Upper lobe of right lung (tissue), 1 donor: ENCODE data around the gene SECTM1. TPM values are rescaled to one million over a fixed set of nuclear protein-coding genes. Genes with fewer than 3 reads are reported as not detected.
A peak's percentile ranks its signal among the peaks of the same experiment; 100 is the strongest.

Source experiments
- ATAC-seq: fragments of 200-7000 bp; cut with Tn5 transposase; one replicate; pipeline ENCODE4 v1.9.1; 2020; ENCODE audit warnings: mild to moderate bottlenecking, moderate library complexity
- DNase-seq: peaks from one replicate; pipeline ENCODE4 v3.0.0-alpha.2; 2020
- H3K27ac ChIP-seq: fragments of 200-600 bp; one replicate; pipeline ENCODE4 v1.8.0; 2022
- H3K27me3 ChIP-seq: fragments of 200-600 bp; one replicate; pipeline ENCODE4 v1.8.0; 2022; ENCODE audit warnings: mild to moderate bottlenecking
- H3K36me3 ChIP-seq: fragments of 200-600 bp; one replicate; pipeline ENCODE4 v1.8.0; 2022
- H3K4me1 ChIP-seq: fragments of 200-600 bp; one replicate; pipeline ENCODE4 v1.8.0; 2022
- H3K4me3 ChIP-seq: fragments of 200-600 bp; one replicate; pipeline ENCODE4 v1.8.0; 2022; ENCODE audit warnings: mild to moderate bottlenecking
- H3K9me3 ChIP-seq: fragments of 200-600 bp; one replicate; pipeline ENCODE4 v1.8.0; 2022
- intact Hi-C: fragments of 100-400 bp; cut with DNase I; formaldehyde crosslinking; loops from one replicate; pipeline ENCODE4 v1.11.0; 2022
- total RNA-seq: library from RNA; stranded (reverse); fragmentation: NEBNext Ultra II Directional; extraction: Animal tissue kit (Norgen Biotek cat#: 25700); gene quantifications from one replicate; pipeline ENCODE4 v1.2.1, GENCODE V29; 2021
- TF ChIP-seq, protein P1 (sequence below): fragments of 200-600 bp; IDR thresholded peaks from one replicate; pipeline ENCODE4 v1.8.0; 2022; ENCODE audit warnings: antibody characterized with exemption
- donor health status: DM: no; HTN: yes; CAD: no; lungs with severe emphysema.

SECTM1 gene
- total RNA-seq, 1 donor from 2014 or later, result 26.4 TPM

DNA sequence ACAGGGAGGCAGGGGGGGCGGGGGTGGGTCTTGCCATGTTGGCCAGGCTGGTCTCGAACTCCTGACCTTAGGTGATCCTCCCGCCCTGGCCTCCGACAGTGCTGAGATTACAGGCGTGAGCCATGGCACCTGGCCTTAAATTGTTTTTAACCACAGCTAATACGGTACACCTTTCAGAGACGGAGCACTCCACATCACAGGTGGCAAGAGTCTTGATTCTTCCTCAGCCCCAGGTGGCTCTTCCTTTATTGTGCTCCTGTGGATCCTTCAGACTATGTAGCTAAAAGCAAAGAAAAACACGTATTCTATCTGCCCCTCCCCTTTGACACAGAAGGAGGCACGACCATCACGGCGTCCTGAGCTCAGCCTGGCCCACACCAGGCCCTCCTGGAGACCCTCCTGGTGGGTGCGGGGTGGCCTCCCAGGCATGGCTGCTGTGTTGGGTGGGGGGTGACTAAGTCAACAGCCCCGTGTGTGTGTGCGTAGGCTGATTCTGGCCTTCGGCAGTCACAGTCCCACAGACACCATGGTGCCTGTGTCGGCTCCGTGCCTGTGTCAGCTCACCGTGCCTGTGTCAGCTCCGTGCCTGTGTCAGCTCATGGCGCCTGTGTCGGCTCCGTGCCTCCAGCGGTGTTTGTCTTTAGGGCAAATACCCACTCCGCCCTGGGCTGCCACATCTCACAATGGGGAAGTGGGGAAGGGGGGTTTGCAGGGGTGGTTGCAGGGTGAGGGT is 10.8 kb upstream of the SECTM1 start:
- ATAC-seq (peak; percentile 26), DNase-seq (no peak)
- intact Hi-C loops, result no loop called here
- H3K36me3 ChIP-seq, result no peaks in the 10 kb centered on the region
- H3K4me3 ChIP-seq, result no peak overlapping the region
- H3K27me3 ChIP-seq, result peaks cover 5% of the 10 kb centered on the region
- H3K27ac ChIP-seq, result no peak overlapping the region
- no peaks in the 10 kb centered on the region for H3K9me3 ChIP-seq
- H3K4me1 ChIP-seq, result peaks cover 3% of the 10 kb centered on the region
- TF ChIP-seq, protein P1, sequence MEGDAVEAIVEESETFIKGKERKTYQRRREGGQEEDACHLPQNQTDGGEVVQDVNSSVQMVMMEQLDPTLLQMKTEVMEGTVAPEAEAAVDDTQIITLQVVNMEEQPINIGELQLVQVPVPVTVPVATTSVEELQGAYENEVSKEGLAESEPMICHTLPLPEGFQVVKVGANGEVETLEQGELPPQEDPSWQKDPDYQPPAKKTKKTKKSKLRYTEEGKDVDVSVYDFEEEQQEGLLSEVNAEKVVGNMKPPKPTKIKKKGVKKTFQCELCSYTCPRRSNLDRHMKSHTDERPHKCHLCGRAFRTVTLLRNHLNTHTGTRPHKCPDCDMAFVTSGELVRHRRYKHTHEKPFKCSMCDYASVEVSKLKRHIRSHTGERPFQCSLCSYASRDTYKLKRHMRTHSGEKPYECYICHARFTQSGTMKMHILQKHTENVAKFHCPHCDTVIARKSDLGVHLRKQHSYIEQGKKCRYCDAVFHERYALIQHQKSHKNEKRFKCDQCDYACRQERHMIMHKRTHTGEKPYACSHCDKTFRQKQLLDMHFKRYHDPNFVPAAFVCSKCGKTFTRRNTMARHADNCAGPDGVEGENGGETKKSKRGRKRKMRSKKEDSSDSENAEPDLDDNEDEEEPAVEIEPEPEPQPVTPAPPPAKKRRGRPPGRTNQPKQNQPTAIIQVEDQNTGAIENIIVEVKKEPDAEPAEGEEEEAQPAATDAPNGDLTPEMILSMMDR, result no peak

DNA sequence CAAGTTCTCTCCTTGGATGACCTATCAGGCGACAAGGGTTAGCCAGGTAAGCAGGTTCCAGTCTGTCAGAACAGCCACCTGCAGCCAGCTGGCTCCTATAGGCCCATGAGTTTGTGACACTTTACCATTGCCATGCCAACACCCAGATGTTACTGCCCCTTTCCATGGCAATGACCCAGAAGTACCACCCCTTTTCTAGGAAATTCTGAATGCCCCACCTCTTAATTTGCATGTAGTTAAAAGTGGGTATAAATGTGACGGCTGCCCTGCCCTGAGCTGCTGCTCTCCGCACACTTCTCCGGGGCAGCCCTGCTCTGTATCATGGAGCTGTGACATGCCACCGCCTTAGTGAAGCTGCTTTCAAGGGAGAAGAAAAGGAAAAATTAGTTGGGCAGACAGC is 10.0 kb upstream of the SECTM1 start:
- Histone ChIP-seq H3K4me1 (peaks cover 11% of the 10 kb centered on the region), H3K27me3 (peaks cover 4% of the 10 kb centered on the region), H3K4me3 (no peak overlapping the region), H3K36me3 (no peaks in the 10 kb centered on the region), H3K27ac (no peak overlapping the region), H3K9me3 (no peaks in the 10 kb centered on the region)
- DNase-seq (no peak), ATAC-seq (no peak)
- intact Hi-C loops, result no loop called here
- TF ChIP-seq, protein P1, result no peak

DNA sequence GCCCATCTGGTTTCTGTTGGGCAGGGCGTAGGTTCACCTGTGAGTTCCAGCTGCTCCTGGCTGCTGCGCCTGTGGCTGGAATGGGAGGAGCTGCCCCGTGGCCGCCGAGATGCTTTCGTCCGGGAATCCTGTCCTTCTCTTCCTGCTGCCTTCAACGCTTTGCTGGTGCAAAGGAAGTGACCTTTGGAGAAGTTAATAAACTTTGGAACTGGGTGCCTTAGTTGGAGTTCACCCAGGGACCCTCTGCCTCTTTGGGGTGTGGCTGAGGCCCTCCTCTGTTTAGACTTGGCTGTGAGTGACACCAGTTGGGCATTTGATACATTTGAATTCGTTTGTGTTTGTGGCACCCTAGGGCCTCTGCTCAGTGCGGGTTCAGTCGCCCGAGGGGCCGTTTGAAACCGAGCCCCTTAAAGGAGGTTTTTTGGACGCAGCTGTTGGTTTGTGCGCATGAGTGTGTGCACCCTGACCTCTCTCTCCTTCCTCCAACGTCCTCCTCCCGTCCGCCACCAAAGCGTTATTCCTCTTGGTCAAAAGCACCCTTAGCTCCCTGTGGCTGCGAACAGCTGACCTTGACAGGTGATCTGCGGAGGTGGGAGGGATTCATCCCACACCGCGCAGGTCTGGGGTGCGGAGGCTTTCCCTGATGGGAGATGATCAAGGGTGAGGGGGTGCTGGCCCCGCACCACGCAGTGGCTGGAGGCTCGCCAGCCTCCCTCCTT is 9.0 kb upstream of the SECTM1 start:
- DNase-seq (no peak), ATAC-seq (no peak)
- H3K36me3 ChIP-seq, result no peaks in the 10 kb centered on the region

DNA sequence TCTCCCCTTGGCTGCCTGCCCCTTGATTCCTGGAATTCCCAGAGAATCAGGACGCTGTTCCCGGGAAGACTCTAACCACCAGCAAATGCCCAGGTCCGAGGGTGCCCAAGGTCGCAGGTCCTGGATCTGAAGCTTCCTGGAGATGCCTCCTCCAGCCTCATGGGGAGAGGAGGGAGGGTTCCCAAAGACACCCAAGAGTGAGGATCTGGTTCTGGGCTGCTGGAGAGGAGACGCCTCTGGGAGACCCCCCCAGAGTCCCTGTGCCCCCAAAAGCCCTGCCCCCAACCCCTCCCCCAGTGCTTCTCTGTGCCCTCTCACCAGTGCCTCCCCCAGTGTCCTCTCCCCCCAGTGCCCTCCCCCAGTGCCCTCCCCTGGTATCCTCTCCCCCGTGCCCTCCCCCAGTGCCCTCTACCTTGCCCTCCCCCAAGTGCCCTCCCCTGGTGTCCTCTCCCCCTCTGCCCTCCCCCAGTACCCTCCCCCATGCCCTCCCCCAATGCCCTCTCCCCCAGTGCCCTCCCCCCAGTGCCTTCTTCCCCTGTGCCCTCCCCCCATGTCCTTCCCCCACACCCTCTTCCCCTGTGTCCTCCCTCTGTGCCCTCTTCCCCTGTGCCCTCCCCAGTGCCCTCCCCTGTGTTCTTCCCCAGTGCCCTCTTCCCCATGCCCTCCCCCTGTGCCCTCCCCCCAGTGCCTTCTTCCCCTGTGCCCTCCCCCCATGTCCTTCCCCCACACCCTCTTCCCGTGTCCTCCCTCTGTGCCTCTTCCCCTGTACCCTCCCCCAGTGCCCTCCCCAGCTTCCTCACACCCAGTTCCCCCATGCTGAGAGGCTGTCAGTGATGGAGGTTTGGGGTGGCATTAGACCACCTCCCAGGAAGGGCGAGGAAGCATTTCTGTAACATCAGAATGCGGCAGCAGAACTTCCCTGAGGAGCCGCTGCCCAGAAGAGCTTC is 6.3 kb upstream of the SECTM1 start:
- intact Hi-C loops, result loop anchor here (10.0 kb wide), 1 partner anchor 305 kb away; the partner anchor contains the start of genes DCXR and RAC3
- ATAC-seq (peak; percentile 61), DNase-seq (no peak)
- Histone ChIP-seq H3K27ac (peak overlapping the region; percentile 60), H3K4me1 (peaks cover 19% of the 10 kb centered on the region), H3K4me3 (peak overlapping the region; percentile 21), H3K27me3 (no peaks in the 10 kb centered on the region), H3K36me3 (no peaks in the 10 kb centered on the region), H3K9me3 (no peaks in the 10 kb centered on the region)
- TF ChIP-seq, protein P1, result no peak

More for the DNA sequence above, 9.0 kb upstream of the SECTM1 start:
- Histone ChIP-seq H3K27ac (no peak overlapping the region), H3K4me3 (no peak overlapping the region), H3K9me3 (no peaks in the 10 kb centered on the region), H3K27me3 (no peaks in the 10 kb centered on the region), H3K4me1 (peaks cover 13% of the 10 kb centered on the region)
- intact Hi-C loops, result no loop called here
- TF ChIP-seq, protein P1, result no peak

DNA sequence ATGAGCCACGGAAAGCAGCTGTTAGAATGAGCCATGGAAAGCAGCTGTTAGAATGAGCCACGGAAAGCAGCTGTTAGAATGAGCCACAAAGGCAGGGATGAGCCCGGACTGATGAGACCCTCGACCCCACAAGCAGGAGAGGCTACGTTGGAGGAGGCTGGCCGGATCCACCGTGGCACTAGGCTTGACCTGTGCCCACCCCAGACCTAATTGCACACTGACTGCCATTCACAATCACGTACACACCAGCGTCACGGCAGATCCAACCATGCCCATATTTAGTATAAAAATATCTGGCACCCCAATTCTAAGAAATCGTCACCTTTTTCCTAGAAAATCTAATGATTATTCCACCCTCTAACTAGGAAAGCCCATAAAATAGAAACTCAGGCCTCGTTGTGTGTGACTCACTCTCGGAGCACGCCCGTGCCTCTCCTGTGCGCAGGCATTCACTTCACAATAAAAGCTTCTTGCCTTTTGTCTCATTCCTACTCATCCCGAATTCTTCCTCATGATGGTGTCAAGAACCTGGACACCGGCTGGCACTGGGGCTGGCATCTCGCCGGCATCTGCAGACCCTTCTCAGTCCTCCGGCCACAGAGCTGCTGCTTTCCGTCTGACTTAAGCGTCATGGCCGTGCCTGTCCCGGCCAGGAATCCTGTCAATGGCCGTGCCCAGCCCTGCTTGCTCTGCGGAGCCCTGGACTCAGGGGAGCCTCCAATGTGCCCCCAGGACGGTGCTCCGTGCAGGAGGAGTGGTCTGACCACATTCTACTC is 5.5 kb upstream of the SECTM1 start:
- DNase-seq, result no peak
- H3K9me3 ChIP-seq, result no peaks in the 10 kb centered on the region
- H3K36me3 ChIP-seq, result no peaks in the 10 kb centered on the region
- peak overlapping the region; percentile 60 for H3K27ac ChIP-seq
- no peaks in the 10 kb centered on the region for H3K27me3 ChIP-seq
- intact Hi-C loops, result loop anchor here (10.0 kb wide), 1 partner anchor 304 kb away; the partner anchor contains the start of genes DCXR and RAC3
- ATAC-seq, result peak; percentile 55
- TF ChIP-seq, protein P1, result no peak
- H3K4me3 ChIP-seq, result peak overlapping the region; percentile 21
- peaks cover 26% of the 10 kb centered on the region for H3K4me1 ChIP-seq
